GM12892 (cell line): ENCODE results near the gene ATP8A2.

Experiments used
- POLR2A ChIP-seq: IDR thresholded peaks from 2 replicates; pipeline ENCODE4 v1.6.1; 2011; ENCODE audit warnings: low read depth, low read length, control low read depth
- POLR2AphosphoS5 ChIP-seq: IDR thresholded peaks from 2 replicates; pipeline ENCODE4 v1.6.1; 2011; ENCODE audit warnings: low read depth, low read length, control low read depth

DNA sequence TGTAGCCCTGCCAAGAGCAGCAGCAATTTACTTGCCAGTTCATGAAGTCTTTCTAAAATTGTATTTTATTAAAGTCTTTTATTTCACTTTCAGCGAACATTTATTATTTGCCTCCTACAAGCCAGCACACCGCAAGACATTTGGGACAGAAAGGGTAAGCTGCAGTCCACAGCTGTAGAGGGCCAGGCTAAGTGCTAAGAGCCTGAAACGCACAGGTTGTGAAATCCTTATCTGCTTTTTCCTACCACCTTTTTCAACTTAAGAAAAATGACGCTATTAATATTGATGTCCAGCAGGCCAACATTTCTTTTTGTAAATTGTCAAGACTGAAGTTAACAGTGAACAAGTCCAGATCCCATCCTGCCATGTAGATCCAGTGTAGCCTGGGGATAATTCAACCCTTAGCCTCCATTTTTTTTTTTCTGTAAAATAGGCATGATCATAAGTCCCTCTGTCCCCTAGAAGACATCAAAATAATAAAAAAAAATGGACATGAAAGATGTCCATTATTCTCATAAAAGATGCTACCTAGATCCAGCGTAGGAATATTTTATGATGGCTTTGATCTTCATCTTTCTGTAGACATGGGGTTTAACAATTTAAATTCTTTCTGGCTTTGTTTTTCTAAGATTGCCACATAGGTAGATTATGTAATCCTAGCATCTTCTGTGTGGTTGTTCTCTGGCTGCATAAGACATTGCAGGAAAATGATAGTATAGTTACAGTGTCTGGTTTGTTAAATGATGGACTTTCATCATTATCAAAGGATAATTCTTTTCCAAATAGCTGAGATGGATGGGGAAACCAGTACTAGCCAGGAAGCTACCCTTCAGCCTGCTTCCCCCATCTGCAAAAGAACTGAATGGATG lies 551.7 kb downstream of the ATP8A2 start:
- TF ChIP-seq POLR2AphosphoS5 (no peak), POLR2A (no peak)
